ENCODE data around the gene VAPA. TPM values are rescaled to one million over a fixed set of nuclear protein-coding genes. Genes with fewer than 3 reads are reported as not detected.

VAPA gene
- total and polyA plus RNA-seq, 9 of the 15 experiments (the other 6 are each of a cell fraction or from before 2014, with no cell fraction given): 219 to 902 (median 526) TPM

- peaks cover 11% of the 10 kb centered on the region; the same call in 2 of the 3 replicates for H3K36me3 ChIP-seq (ENCODE audit: control insufficient read depth, insufficient read depth, low read length)
- in situ Hi-C loops (cut with MboI) (no loop called here), intact Hi-C loops (cut with micrococcal nuclease) (no loop called here)
- no peaks in the 10 kb centered on the region for H3K79me2 ChIP-seq (ENCODE audit: control insufficient read depth, insufficient read depth, low read length)
- H3K27ac ChIP-seq (ENCODE audit: extremely low read depth, low read depth, low read length): no peak overlapping the region
- H3K4me2 ChIP-seq (ENCODE audit: insufficient read depth, low read length): no peak overlapping the region
- peaks cover 24% of the 10 kb centered on the region for H3K9me3 ChIP-seq (replicated peaks; ENCODE audit: control insufficient read depth, insufficient read depth, low read depth, low read length)
- FAIRE-seq (no peak), ATAC-seq (no peak), DNase-seq (ENCODE audit: extremely low read depth in 1 of 4, low spot score in 3 of 4) (no peak)
- CTCF ChIA-PET (ENCODE audit: low intra/inter-chr PET ratio): no interaction called here
- H3K4me1 ChIP-seq (replicated peaks in 1 of 2; ENCODE audit: control insufficient read depth in 2 of 2, insufficient read depth in 2 of 2, low read length in 2 of 2): peaks cover 10 to 34% of the 10 kb centered on the region in 2 experiments
- H3K27me3 ChIP-seq (ENCODE audit: control insufficient read depth in 2 of 2, insufficient read depth in 2 of 2, low read length in 2 of 2): no peaks in the 10 kb centered on the region
- POLR2A ChIA-PET: interaction anchor here (1.3 kb wide), 1 partner anchor 11 kb away, joined by 3 read pairs; no protein-coding TSS in a partner anchor
- H3K9me1 ChIP-seq (ENCODE audit: control insufficient read depth, insufficient read depth, low read length): no peaks in the 10 kb centered on the region
- BruUV-seq (replicated peaks): no TSS peak
- 97% methylated on average over 7 of the region's 7 CpGs for WGBS (ENCODE audit: insufficient coverage, low coverage, missing lambda C conversion rate)
- no peaks in the 10 kb centered on the region for H4K20me1 ChIP-seq (replicated peaks; ENCODE audit: control insufficient read depth, insufficient read depth, low read length)
- H3K9ac ChIP-seq (ENCODE audit: insufficient read depth in 1 of 2, low read depth in 2 of 2, low read length in 2 of 2): no peak overlapping the region
- H3K4me3 ChIP-seq: no peak overlapping the region
- no peak overlapping the region for H2AFZ ChIP-seq (ENCODE audit: low read depth, low read length)
- TF ChIP-seq TAF9B (IDR thresholded peaks at IDR 0.05; ENCODE audit: partially characterized antibody) (no peak), XRCC3 (IDR thresholded peaks at IDR 0.05) (peak; percentile 83; the same call in 1 of the 2 replicates), ZNF121 (CRISPR knock-in tag; conservative IDR thresholded peaks at IDR 0.05) (no peak), ZBTB49 (CRISPR knock-in tag; IDR thresholded peaks at IDR 0.05; ENCODE audit: borderline replicate concordance) (no peak), ZMIZ1 (IDR thresholded peaks at IDR 0.05; ENCODE audit: low read depth in 2 of 2, low read length in 2 of 2) (no peak), RUNX1 (IDR thresholded peaks at IDR 0.05; ENCODE audit: low read depth) (no peak), CBX3 (IDR thresholded peaks at IDR 0.05; ENCODE audit: borderline replicate concordance in 1 of 2, low read length in 2 of 2) (peak; percentile 14 to 86), KDM1A (IDR thresholded peaks at IDR 0.05) (0 out of 4 replicates have a peak, but pooled peaks of 1 of the 2 experiments have one; percentile 26), ZNF280B (CRISPR knock-in tag; IDR thresholded peaks at IDR 0.05) (peak; percentile 60; the same call in 1 of the 2 replicates), MTA3 (IDR thresholded peaks at IDR 0.05; ENCODE audit: borderline replicate concordance) (0 out of 2 replicates have a peak, but pooled peaks have one; percentile 23), CREB5 (CRISPR knock-in tag; IDR thresholded peaks at IDR 0.05) (no peak), CAMTA2 (CRISPR knock-in tag; conservative IDR thresholded peaks at IDR 0.05) (no peak)
Observed at GRCh38 chr18:9865764-9866490, 47.9 kb upstream of the VAPA start.
